ENCODE results near the gene RELN. TPM values are rescaled to one million over a fixed set of nuclear protein-coding genes. Genes with fewer than 3 reads are reported as not detected.
A peak's percentile ranks its signal among the peaks of the same experiment; 100 is the strongest.

Gene RELN
- total and polyA plus RNA-seq, 2 of the 13 experiments (the other 11 are each of a cell fraction or from before 2014, with no cell fraction given), result 315 to 332 TPM

DNA sequence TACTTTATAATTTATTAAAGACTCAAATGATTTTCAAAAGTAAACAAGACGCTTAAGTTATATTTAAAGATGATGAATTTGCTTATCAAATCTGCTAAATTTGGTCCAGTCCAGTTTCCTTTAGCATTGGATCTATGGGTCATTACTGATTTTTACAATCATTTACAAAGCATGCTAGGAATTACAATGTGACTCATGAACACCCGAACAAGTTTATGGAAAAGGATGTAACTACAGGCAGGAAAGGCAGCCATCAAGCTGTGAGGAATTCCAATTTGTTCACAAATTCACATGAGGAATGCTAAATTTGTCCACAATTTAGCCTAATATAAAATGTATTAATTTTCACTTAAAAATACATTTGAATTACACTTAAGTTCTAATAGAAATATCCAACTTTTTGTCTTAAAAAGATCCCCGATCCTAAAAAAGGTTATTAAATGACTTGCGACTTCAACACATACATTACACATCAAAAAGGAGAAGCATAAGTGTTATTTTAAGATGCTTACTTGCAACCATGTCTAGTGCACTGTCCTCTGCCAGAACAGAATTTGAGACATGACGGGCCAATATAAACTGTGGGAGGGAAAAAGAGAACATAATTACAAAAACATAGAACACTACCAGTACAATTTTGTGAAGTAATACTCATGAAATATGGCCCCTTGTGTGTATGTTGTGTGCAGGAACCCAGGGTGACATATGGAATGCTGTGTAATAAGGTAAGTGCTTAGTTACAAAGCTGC lies 349.3 kb downstream of the RELN start:
- in situ Hi-C loops (cut with HindIII; ENCODE audit: extremely low pct_ligation_motif_present, low pct_unique_long_range_greater_than_20kb), result no loop called here
- WGBS (ENCODE audit: low lambda C conversion rate), result 93% methylated on average over 5 of the region's 5 CpGs
- Histone ChIP-seq H2AFZ (ENCODE audit: low read length) (no peak overlapping the region), H3K4me1 (ENCODE audit: insufficient read depth, low read length) (no peaks in the 10 kb centered on the region), H3K9me3 (ENCODE audit: low read length) (peaks cover 6% of the 10 kb centered on the region; the same call in 1 of the 2 replicates), H3K9ac (ENCODE audit: insufficient read depth, low read depth, low read length) (no peak overlapping the region), H3K4me2 (ENCODE audit: low read depth, low read length) (no peak overlapping the region), H3K27ac (ENCODE audit: extremely low read length, insufficient read depth, low read length) (no peak overlapping the region), H3K36me3 (replicated peaks in 1 of 2; ENCODE audit: control insufficient read depth in 1 of 2, insufficient read depth in 2 of 2, low read length in 2 of 2) (peaks cover 0 to 28% of the 10 kb centered on the region in 2 experiments; a peak in 3 of 5 replicates), H4K20me1 (ENCODE audit: insufficient read depth, low read length) (no peaks in the 10 kb centered on the region), H3K79me2 (ENCODE audit: insufficient read depth, low read length) (no peaks in the 10 kb centered on the region), H3K27me3 (ENCODE audit: control insufficient read depth in 1 of 2, insufficient read depth in 2 of 2, low read length in 2 of 2) (no peaks in the 10 kb centered on the region), H3K4me3 (replicated peaks in 1 of 3; ENCODE audit: insufficient read depth in 1 of 3, low read depth in 2 of 3, low read length in 3 of 3) (no peak overlapping the region)
- ChIA-PET POLR2A (no interaction called here), CTCF (ENCODE audit: low intra/inter-chr PET ratio, low total read pairs) (no interaction called here)
- FAIRE-seq, result no peak
- TF ChIP-seq NKX3-1 (CRISPR knock-in tag; IDR thresholded peaks at IDR 0.05) (no peak), RBM22 (optimal IDR thresholded peaks at IDR 0.05; ENCODE audit: low read length) (peak; percentile 77)
- ATAC-seq, result no peak
- intact Hi-C loops (cut with micrococcal nuclease; ENCODE audit: unreplicated experiment), result no loop called here
- no TSS peak for BruUV-seq (replicated peaks)
- DNase-seq (ENCODE audit: low spot score), result no peak

DNA sequence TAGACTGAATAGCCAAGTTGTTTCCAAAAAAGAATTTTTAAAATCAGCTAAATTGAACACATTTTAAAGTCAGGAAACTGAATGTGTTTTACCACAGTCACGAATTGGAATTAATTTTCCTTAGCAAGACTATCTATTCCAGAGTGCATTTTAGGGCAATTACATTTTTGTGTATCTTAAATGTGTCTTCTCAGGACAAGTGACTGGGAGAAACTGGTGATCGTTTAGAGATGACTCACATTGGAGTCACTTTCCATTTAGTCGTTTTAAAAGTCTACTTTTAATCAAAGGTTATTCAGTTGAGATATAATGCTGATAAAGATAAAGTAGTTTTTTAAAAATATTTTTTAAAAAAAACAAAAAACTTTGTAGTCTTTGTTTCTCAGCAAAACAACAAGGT lies 351.7 kb downstream of the RELN start:
- Histone ChIP-seq H3K36me3 (replicated peaks in 1 of 2; ENCODE audit: control insufficient read depth in 1 of 2, insufficient read depth in 2 of 2, low read length in 2 of 2) (peaks cover 0 to 31% of the 10 kb centered on the region in 2 experiments; a peak in 3 of 5 replicates), H3K4me1 (ENCODE audit: insufficient read depth, low read length) (no peaks in the 10 kb centered on the region), H3K4me2 (ENCODE audit: low read depth, low read length) (no peak overlapping the region), H2AFZ (ENCODE audit: low read length) (no peak overlapping the region), H3K79me2 (ENCODE audit: insufficient read depth, low read length) (no peaks in the 10 kb centered on the region), H3K4me3 (replicated peaks in 1 of 3; ENCODE audit: insufficient read depth in 1 of 3, low read depth in 2 of 3, low read length in 3 of 3) (no peak overlapping the region), H3K9me3 (ENCODE audit: low read length) (no peaks in the 10 kb centered on the region), H4K20me1 (ENCODE audit: insufficient read depth, low read length) (no peaks in the 10 kb centered on the region), H3K9ac (ENCODE audit: insufficient read depth, low read depth, low read length) (no peak overlapping the region), H3K27me3 (ENCODE audit: control insufficient read depth in 1 of 2, insufficient read depth in 2 of 2, low read length in 2 of 2) (no peaks in the 10 kb centered on the region), H3K27ac (ENCODE audit: extremely low read length, insufficient read depth, low read length) (no peak overlapping the region)
- whole genome bisulfite sequencing (ENCODE audit: low lambda C conversion rate), result 58% methylated on average over 3 of the region's 3 CpGs
- in situ Hi-C loops (cut with HindIII; ENCODE audit: extremely low pct_ligation_motif_present, low pct_unique_long_range_greater_than_20kb) (no loop called here), intact Hi-C loops (cut with micrococcal nuclease; ENCODE audit: unreplicated experiment) (no loop called here)
- POLR2A ChIA-PET, result no interaction called here
- CTCF ChIA-PET (ENCODE audit: low intra/inter-chr PET ratio, low total read pairs), result no interaction called here
- BruUV-seq (replicated peaks), result no TSS peak
- no peak for DNase-seq (ENCODE audit: low spot score)
- ATAC-seq, result no peak
- FAIRE-seq, result no peak
- TF ChIP-seq, protein P1, sequence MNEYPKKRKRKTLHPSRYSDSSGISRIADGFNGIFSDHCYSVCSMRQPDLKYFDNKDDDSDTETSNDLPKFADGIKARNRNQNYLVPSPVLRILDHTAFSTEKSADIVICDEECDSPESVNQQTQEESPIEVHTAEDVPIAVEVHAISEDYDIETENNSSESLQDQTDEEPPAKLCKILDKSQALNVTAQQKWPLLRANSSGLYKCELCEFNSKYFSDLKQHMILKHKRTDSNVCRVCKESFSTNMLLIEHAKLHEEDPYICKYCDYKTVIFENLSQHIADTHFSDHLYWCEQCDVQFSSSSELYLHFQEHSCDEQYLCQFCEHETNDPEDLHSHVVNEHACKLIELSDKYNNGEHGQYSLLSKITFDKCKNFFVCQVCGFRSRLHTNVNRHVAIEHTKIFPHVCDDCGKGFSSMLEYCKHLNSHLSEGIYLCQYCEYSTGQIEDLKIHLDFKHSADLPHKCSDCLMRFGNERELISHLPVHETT (CRISPR knock-in tag; conservative IDR thresholded peaks at IDR 0.05), result no peak
- TF ChIP-seq ZNF569 (CRISPR knock-in tag; IDR thresholded peaks at IDR 0.05; ENCODE audit: borderline replicate concordance) (no peak), HDAC2 (CRISPR knock-in tag; IDR thresholded peaks at IDR 0.05) (no peak), MXD4 (CRISPR knock-in tag; IDR thresholded peaks at IDR 0.05) (no peak), HNF4G (IDR thresholded peaks at IDR 0.05; ENCODE audit: borderline replicate concordance, low read depth, low read length) (no peak), HNF4G (CRISPR knock-in tag; IDR thresholded peaks at IDR 0.05; ENCODE audit: borderline replicate concordance, low read depth) (no peak)
